Measurements from ENCODE around the gene TOP1. TPM values are rescaled to one million over a fixed set of nuclear protein-coding genes. Genes with fewer than 3 reads are reported as not detected.
A peak's percentile ranks its signal among the peaks of the same experiment; 100 is the strongest.

Gene TOP1
- total and polyA plus RNA-seq, 9 of the 15 experiments (the other 6 are each of a cell fraction or from before 2014, with no cell fraction given) = 26.4 to 127 (median 39.6) TPM

GRCh38 chr20:40992349-40993113, 36.1 kb upstream of the TOP1 start:
- Histone ChIP-seq H3K36me3 (ENCODE audit: control insufficient read depth, insufficient read depth, low read length) (no peaks in the 10 kb centered on the region), H3K9me1 (ENCODE audit: control insufficient read depth, insufficient read depth, low read length) (peaks cover 4% of the 10 kb centered on the region), H3K4me2 (ENCODE audit: insufficient read depth, low read length) (no peak overlapping the region), H4K20me1 (replicated peaks; ENCODE audit: control insufficient read depth, insufficient read depth, low read length) (no peaks in the 10 kb centered on the region), H3K9me3 (replicated peaks; ENCODE audit: control insufficient read depth, insufficient read depth, low read depth, low read length) (no peaks in the 10 kb centered on the region), H3K4me3 (no peak overlapping the region), H3K4me1 (replicated peaks in 1 of 2; ENCODE audit: control insufficient read depth in 2 of 2, insufficient read depth in 2 of 2, low read length in 2 of 2) (peaks cover 13 to 15% of the 10 kb centered on the region in 2 experiments), H3K79me2 (ENCODE audit: control insufficient read depth, insufficient read depth, low read length) (no peaks in the 10 kb centered on the region), H3K27me3 (ENCODE audit: control insufficient read depth in 2 of 2, insufficient read depth in 2 of 2, low read length in 2 of 2) (no peaks in the 10 kb centered on the region), H2AFZ (ENCODE audit: low read depth, low read length) (peak overlapping the region; percentile 86; the same call in 1 of the 2 replicates), H3K27ac (ENCODE audit: extremely low read depth, low read depth, low read length) (no peak overlapping the region), H3K9ac (ENCODE audit: insufficient read depth in 1 of 2, low read depth in 2 of 2, low read length in 2 of 2) (no peak overlapping the region)
- in situ Hi-C loops (cut with MboI) = no loop called here
- DNase-seq (ENCODE audit: extremely low read depth in 1 of 4, low spot score in 3 of 4) (no peak), FAIRE-seq (no peak), ATAC-seq (no peak)
- no TSS peak for BruUV-seq (replicated peaks)
- WGBS (ENCODE audit: insufficient coverage, low coverage, missing lambda C conversion rate) = 72% methylated on average over 2 of the region's 2 CpGs
- POLR2A ChIA-PET = interaction anchor here (0.6 to 2.4 kb wide), 7 partner anchors 17 to 320 kb away, joined by 3 to 9 read pairs (median 4); partner anchors contain the start of gene PLCG1
- TF ChIP-seq ETV1 (tag; conservative IDR thresholded peaks at IDR 0.05; ENCODE audit: low read depth) = no peak
- TF ChIP-seq NRF1 (conservative IDR thresholded peaks at IDR 0.05 in 1 of 2, IDR thresholded peaks at IDR 0.05 in 1 of 2) = no peak
- TF ChIP-seq ZNF3 (CRISPR knock-in tag; IDR thresholded peaks at IDR 0.05) = no peak
- TF ChIP-seq SP2 (IDR thresholded peaks at IDR 0.05; ENCODE audit: extremely low read depth, low read depth, low read length, poor library complexity, severe bottlenecking) = no peak
- TF ChIP-seq NR2C2 (CRISPR knock-in tag; IDR thresholded peaks at IDR 0.05) = no peak
- TF ChIP-seq NR2C2 (tag; IDR thresholded peaks at IDR 0.05) = no peak
- no peak for TF ChIP-seq TAF1 (IDR thresholded peaks at IDR 0.05; ENCODE audit: control insufficient read depth, extremely low read depth, insufficient read depth, low read length, severe bottlenecking)
- TF ChIP-seq CC2D1A (IDR thresholded peaks at IDR 0.05) = no peak
- TF ChIP-seq ZNF224 (CRISPR knock-in tag; IDR thresholded peaks at IDR 0.05) = no peak
- no peak for TF ChIP-seq HMGN3 (IDR thresholded peaks at IDR 0.05; ENCODE audit: borderline replicate concordance, extremely low read depth, insufficient read length, low read depth, low read length)
- no peak for TF ChIP-seq MLLT1 (IDR thresholded peaks at IDR 0.05)
- TF ChIP-seq RCOR1 (IDR thresholded peaks at IDR 0.05; ENCODE audit: borderline replicate concordance in 1 of 2, low read depth in 2 of 2, low read length in 2 of 2) = no peak
- no peak for TF ChIP-seq ZNF77 (CRISPR knock-in tag; IDR thresholded peaks at IDR 0.05)
- TF ChIP-seq ZNF121 (CRISPR knock-in tag; conservative IDR thresholded peaks at IDR 0.05) = no peak
- no peak for TF ChIP-seq IRF9 (tag; IDR thresholded peaks at IDR 0.05)
- TF ChIP-seq MTA2 (IDR thresholded peaks at IDR 0.05; ENCODE audit: low read depth) = no peak
- no peak for TF ChIP-seq BRD9 (IDR thresholded peaks at IDR 0.05; ENCODE audit: low read depth, partially characterized antibody)
- intact Hi-C loops (cut with micrococcal nuclease) = no loop called here
- CTCF ChIA-PET (ENCODE audit: low intra/inter-chr PET ratio) = no interaction called here
